Esophagus squamous epithelium (tissue), 5 donors: Measurements from ENCODE around the gene GLRX. TPM values are rescaled to one million over a fixed set of nuclear protein-coding genes. Genes with fewer than 3 reads are reported as not detected.

ENCODE experiments used
- DNase-seq: peaks from one replicate; lab custom pipeline; 2025; lab: John Stamatoyannopoulos, UW
- H3K27ac ChIP-seq, 4 donors: fragments of 200-600 bp; sonication (generic); one replicate each; pipeline ENCODE4 v1.5.1; 2016 to 2019; ENCODE audit warnings: mild to moderate bottlenecking in 1 of 4
- H3K27me3 ChIP-seq, 4 donors: fragments of 200-600 bp; sonication (generic); 1 replicate in 3 of 4; 2 replicates in 1 of 4; pipeline versions ENCODE4 v1.5.1 to v1.6.0; 2017 to 2021; ENCODE audit warnings: antibody characterized with exemption in 1 of 4
- H3K36me3 ChIP-seq, 3 donors: fragments of 200-600 bp; sonication (generic); one replicate each; pipeline ENCODE4 v1.5.1; 2016 to 2019
- H3K4me1 ChIP-seq, 3 donors: fragments of 200-600 bp; sonication (generic); one replicate each; pipeline ENCODE4 v1.5.1; 2017 to 2019
- H3K4me3 ChIP-seq, 4 donors: fragments of 200-600 bp; sonication (generic); 1 replicate in 3 of 4; 2 replicates in 1 of 4; pipeline ENCODE4 v1.5.1; 2016 to 2019; ENCODE audit warnings: mild to moderate bottlenecking in 2 of 4, moderate library complexity in 1 of 4
- H3K9me3 ChIP-seq, 3 donors: fragments of 200-600 bp; sonication (generic); one replicate each; pipeline ENCODE4 v1.5.1; 2016 to 2019
- POLR2A ChIP-seq, 4 donors: fragments of 450-650 bp; IDR thresholded peaks; one replicate each; pipeline ENCODE4 v1.6.1; 2017; ENCODE audit warnings: antibody characterized with exemption in 4 of 4, mild to moderate bottlenecking in 4 of 4, moderate library complexity in 3 of 4
- WGBS, 2 donors: methylation state at CpG; one replicate each; pipeline ENCODE4 v1.1.5; 2018; 5-methylcytosine and 5-hydroxymethylcytosine counted together
- intact Hi-C: fragments of 100-400 bp; cut with DNase I; formaldehyde crosslinking; loops from one replicate; pipeline ENCODE4 v1.15.0; 2022
- total RNA-seq, 4 donors: library from RNA; depleted of rRNA; stranded (reverse); fragments of >200 nt; gene quantifications; one replicate each; pipeline ENCODE4 v1.1.0, GENCODE V29; 2016
- TF ChIP-seq, protein P1 (sequence below), 6 experiments: fragments of 450-650 bp in 4 of 6; fragments of 200-600 bp in 2 of 6; sonication (generic) in 2 of 6; IDR thresholded peaks; one replicate each; pipeline ENCODE4 v1.5.1; 2016 to 2019; ENCODE audit warnings: antibody characterized with exemption in 6 of 6, mild to moderate bottlenecking in 4 of 6, moderate library complexity in 4 of 6
- donor health status: DM: yes; HTN: yes; CAD: no.

Gene GLRX
- total RNA-seq, 4 donors from 2014 or later, result 5.3 to 37.8 (median 14.2) TPM

DNA sequence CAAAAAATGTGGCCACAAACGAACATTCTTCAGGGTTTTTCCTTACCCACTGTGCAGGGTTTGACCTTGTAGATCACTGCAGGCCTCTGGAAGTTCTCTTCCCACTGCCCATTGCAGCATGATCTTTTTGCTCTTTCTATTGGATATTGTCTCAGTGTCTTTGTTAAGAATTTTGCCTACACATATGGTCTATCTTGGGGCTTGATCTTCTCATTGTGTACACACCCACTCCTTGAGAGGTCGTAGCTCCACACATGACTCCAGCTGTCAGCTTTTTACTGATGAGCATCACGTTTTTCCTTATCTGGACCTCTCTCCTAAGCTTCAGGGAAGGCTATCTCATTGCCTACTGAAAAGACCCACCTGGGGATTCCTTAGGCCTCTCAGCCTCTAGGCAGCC is 3.0 kb upstream of the GLRX start:
- 71 to 73% methylated on average over 3 of the region's 3 CpGs for WGBS, 2 donors
- Histone ChIP-seq H3K27ac (no peak overlapping the region), H3K36me3 (no peaks in the 10 kb centered on the region), H3K4me3 (no peak overlapping the region), H3K27me3 (no peaks in the 10 kb centered on the region), H3K4me1 (peaks cover 17 to 38% (median 27%) of the 10 kb centered on the region in 3 donors), H3K9me3 (no peaks in the 10 kb centered on the region)
- intact Hi-C loops, result no loop called here
- no peak for DNase-seq
- TF ChIP-seq, protein P1, sequence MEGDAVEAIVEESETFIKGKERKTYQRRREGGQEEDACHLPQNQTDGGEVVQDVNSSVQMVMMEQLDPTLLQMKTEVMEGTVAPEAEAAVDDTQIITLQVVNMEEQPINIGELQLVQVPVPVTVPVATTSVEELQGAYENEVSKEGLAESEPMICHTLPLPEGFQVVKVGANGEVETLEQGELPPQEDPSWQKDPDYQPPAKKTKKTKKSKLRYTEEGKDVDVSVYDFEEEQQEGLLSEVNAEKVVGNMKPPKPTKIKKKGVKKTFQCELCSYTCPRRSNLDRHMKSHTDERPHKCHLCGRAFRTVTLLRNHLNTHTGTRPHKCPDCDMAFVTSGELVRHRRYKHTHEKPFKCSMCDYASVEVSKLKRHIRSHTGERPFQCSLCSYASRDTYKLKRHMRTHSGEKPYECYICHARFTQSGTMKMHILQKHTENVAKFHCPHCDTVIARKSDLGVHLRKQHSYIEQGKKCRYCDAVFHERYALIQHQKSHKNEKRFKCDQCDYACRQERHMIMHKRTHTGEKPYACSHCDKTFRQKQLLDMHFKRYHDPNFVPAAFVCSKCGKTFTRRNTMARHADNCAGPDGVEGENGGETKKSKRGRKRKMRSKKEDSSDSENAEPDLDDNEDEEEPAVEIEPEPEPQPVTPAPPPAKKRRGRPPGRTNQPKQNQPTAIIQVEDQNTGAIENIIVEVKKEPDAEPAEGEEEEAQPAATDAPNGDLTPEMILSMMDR (IDR thresholded peaks at IDR 0.05), result no peak
- no peak for TF ChIP-seq POLR2A (IDR thresholded peaks at IDR 0.05)

DNA sequence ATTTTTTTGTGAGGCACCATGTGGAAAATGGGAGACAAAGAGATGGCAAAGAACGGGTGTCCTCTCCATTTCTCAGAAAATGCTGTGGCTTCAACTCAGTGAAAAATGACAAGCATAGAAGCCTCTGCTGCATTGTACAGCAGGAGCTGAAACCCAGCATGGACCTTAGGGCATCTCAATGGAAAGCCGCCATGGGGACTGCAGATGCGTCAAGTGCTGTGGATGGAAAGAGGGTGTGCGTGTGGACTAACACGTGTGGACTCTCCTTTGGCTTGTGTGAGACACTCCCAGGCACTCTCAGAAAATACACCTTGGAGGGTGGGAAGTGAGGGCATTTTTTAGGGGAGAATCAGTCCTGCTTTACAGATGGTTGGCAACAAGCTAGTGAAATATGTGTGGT is 2.2 kb upstream of the GLRX start:
- Histone ChIP-seq H3K4me3 (no peak overlapping the region), H3K27ac (peak overlapping the region in 3 of 4 donors; percentile 68 to 94 (median 80)), H3K27me3 (no peaks in the 10 kb centered on the region), H3K4me1 (peaks cover 17 to 45% (median 30%) of the 10 kb centered on the region in 3 donors), H3K36me3 (no peaks in the 10 kb centered on the region), H3K9me3 (no peaks in the 10 kb centered on the region)
- 86 to 90% methylated on average over 5 of the region's 5 CpGs for WGBS, 2 donors
- intact Hi-C loops, result no loop called here
- TF ChIP-seq, protein P1 (IDR thresholded peaks at IDR 0.05), result no peak
- no peak for TF ChIP-seq POLR2A (IDR thresholded peaks at IDR 0.05)
- no peak for DNase-seq

DNA sequence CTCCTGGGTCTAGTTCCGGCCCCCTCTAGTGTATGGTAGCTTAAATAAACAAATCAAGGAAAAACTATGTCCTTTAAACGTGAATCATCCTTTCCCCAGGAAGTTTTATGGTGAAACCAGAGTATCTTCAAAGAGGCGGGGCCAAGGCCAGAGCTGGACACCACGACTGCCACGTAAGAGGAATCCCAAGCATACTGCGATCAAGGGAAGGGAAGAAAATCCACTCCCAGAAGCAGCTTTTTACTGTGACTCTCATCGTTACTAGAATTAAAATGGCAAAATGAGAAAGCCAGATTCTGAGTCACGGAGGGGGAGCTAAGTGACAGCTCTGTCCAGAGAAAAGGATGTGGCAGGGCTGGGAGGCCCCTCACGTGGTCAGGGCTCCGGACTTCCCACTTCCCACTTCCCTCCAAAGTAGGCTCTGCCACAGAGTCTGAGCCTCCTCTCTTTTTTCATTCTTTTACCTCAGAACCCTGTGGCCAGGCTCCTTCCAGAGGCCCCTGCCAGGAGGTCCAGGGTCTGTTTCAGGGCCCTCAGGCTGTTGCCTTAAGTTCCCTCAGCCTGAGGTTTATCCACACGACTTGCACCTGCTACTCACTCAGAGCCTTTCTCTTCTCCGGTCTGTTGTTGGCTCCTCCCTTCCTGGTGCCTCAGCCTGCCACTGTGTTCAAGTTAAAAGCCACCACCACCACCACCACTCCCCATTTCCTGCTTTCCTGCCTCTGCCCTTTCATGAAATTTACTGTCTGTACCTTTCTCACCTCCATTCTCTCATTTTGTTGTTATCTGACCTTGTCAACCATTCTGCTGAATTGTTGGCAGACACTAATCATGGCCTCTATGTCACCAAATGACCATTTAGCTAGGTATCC is 1.4 kb upstream of the GLRX start:
- no peaks in the 10 kb centered on the region for H3K36me3 ChIP-seq
- peak overlapping the region; percentile 68 to 94 (median 84) for H3K27ac ChIP-seq
- TF ChIP-seq, protein P1 (IDR thresholded peaks at IDR 0.05), result no peak
- TF ChIP-seq POLR2A (IDR thresholded peaks at IDR 0.05), result no peak
- no peaks in the 10 kb centered on the region for H3K27me3 ChIP-seq
- WGBS, 2 donors, result 35 to 39% methylated on average over 12 of the region's 12 CpGs
- intact Hi-C loops, result no loop called here
- no peak for DNase-seq
- H3K4me3 ChIP-seq, result peak overlapping the region in 3 of 4 donors; percentile 54 to 86 (median 75)
- H3K9me3 ChIP-seq, result no peaks in the 10 kb centered on the region
- peaks cover 17 to 52% (median 35%) of the 10 kb centered on the region in 3 donors for H3K4me1 ChIP-seq

DNA sequence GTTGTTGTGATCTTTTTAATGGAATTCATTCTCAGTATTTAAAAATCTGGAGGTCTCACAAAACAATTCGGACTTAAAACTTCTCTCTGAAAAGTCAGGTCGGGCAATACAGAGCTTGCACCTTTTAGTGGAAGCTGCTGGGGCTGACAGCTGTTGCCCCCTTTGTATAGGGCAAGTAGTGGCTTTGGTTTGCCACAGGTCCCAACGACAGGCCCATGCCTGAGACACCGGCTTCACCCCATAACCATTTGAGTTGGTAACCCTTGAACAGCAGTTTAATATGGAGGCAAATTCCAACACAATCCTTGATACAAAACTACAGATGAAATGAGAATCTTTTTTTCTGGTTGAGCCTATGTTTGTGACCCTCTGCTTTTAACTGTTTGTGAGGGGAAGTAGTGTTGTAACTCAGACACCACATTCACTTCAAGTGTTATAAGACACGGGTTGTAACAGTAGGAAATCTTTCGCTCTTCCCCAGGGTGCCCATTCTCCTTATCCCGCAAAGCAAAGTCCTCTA is 752 bp upstream of the GLRX start:
- peak overlapping the region; percentile 68 to 94 (median 84) for H3K27ac ChIP-seq
- WGBS, 2 donors, result 39 to 43% methylated on average over 7 of the region's 7 CpGs
- DNase-seq, result no peak

More for the DNA sequence above, 752 bp upstream of the GLRX start:
- intact Hi-C loops, result no loop called here
- H3K4me1 ChIP-seq, result peaks cover 20 to 59% (median 38%) of the 10 kb centered on the region in 3 donors
- no peaks in the 10 kb centered on the region for H3K9me3 ChIP-seq
- H3K27me3 ChIP-seq, result no peaks in the 10 kb centered on the region
- no peaks in the 10 kb centered on the region for H3K36me3 ChIP-seq
- peak overlapping the region in 3 of 4 donors; percentile 54 to 86 (median 75) for H3K4me3 ChIP-seq
- no peak for TF ChIP-seq POLR2A (IDR thresholded peaks at IDR 0.05)
- TF ChIP-seq, protein P1 (IDR thresholded peaks at IDR 0.05), result no peak
